Immature natural killer cell (primary cell): Measurements from ENCODE around the gene NXNL2. TPM values are rescaled to one million over a fixed set of nuclear protein-coding genes. Genes with fewer than 3 reads are reported as not detected.

Experiments used
- DNase-seq, 3 donors: peaks; one replicate each; pipeline ENCODE4 v3.0.0; 2022; ENCODE audit warnings: mixed read lengths in 1 of 3
- H3K27ac Mint-ChIP-seq, 6 donors: one replicate each; pipeline ENCODE4 v1.8.0; 2020; ENCODE audit warnings: mixed read lengths in 6 of 6, mild to moderate bottlenecking in 5 of 6, inconsistent platforms in 4 of 6, moderate library complexity in 3 of 6
- H3K27me3 Mint-ChIP-seq, 3 donors: one replicate each; pipeline ENCODE4 v1.8.0; 2020 to 2021; ENCODE audit warnings: low read depth in 3 of 3, mild to moderate bottlenecking in 3 of 3, mixed read lengths in 3 of 3, moderate library complexity in 3 of 3, inconsistent platforms in 1 of 3
- H3K36me3 Mint-ChIP-seq, 3 donors: one replicate each; pipeline ENCODE4 v1.8.0; 2020; ENCODE audit warnings: mixed read lengths in 3 of 3, inconsistent platforms in 2 of 3, mild to moderate bottlenecking in 2 of 3
- H3K4me1 Mint-ChIP-seq, 2 donors: one replicate each; pipeline ENCODE4 v1.8.0; 2020; ENCODE audit warnings: inconsistent platforms in 2 of 2, mild to moderate bottlenecking in 2 of 2, mixed read lengths in 2 of 2, moderate library complexity in 1 of 2
- H3K4me3 Mint-ChIP-seq, 5 donors: one replicate each; pipeline ENCODE4 v1.8.0; 2020; ENCODE audit warnings: mild to moderate bottlenecking in 5 of 5, mixed read lengths in 5 of 5, inconsistent platforms in 3 of 5, moderate library complexity in 3 of 5
- H3K9me3 Mint-ChIP-seq, 6 donors: one replicate each; pipeline ENCODE4 v1.8.0; 2020; ENCODE audit warnings: mild to moderate bottlenecking in 6 of 6, mixed read lengths in 6 of 6, inconsistent platforms in 4 of 6, moderate library complexity in 3 of 6
- polyA plus RNA-seq, 3 donors: library from polyadenylated mRNA; unstranded; fragments of 300-500 nt; fragmentation: Illumina TruSeq; gene quantifications; one replicate each; pipeline ENCODE4 v1.2.3, GENCODE V29; 2021

Gene NXNL2
- polyA plus RNA-seq: not detected

DNA sequence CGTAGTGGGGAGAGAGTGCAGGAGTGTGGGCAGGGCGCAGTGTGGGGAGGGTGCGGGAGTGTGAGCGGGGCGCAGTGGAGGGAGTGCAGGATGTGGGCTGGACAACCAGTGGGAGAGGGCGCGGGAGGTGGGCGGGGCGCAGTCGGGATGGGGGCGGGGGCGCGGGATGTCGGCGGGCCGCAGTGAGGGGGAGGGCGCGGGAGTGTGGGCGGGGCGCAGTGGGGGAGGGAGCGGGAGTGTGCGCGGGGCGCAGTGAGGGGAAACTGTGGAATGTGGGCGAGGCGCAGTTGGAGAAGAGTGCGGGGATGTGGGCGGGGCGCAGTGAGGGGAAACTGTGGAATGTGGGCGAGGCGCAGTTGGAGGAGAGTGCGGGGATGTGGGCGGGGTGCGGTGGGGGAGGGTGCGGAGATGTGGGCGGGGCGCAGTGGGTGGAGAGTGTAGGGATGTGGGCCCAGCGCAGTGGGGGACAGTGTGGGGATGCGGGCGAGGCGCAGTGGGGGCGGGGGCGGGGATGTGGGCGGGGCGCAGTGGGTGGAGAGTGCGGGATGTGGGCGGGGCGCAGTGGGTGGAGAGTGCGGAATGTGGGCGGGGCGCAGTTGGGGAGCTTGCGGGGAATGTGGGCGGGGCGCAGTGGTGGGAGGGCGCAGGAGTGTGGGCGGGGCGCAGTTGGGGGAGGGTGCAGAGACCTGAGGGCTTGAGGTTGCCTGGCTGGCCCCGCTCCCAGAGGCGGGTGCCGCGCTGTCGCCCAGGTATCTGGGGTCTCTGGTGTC is at the start of gene NXNL2:
Gene NXNL2, plus strand, starts transcription at position 723 of the 770 bp plus-strand sequence. CDS start 257 bp downstream, outside the sequence.
- peak within 1 kb of the TSS; percentile 63 to 78 (median 77) for H3K4me3 Mint-ChIP-seq
- peaks cover 21% of the 10 kb centered on the region in 2 donors for H3K4me1 Mint-ChIP-seq
- no peaks in the 10 kb centered on the region for H3K9me3 Mint-ChIP-seq
- DNase-seq: peak; percentile 13 to 40 (median 23)
- peaks cover 3 to 18% (median 15%) of the 10 kb centered on the region in 3 donors for H3K27me3 Mint-ChIP-seq
- H3K36me3 Mint-ChIP-seq: no peaks in the 10 kb centered on the region
- no peak within 1 kb of the TSS for H3K27ac Mint-ChIP-seq

DNA sequence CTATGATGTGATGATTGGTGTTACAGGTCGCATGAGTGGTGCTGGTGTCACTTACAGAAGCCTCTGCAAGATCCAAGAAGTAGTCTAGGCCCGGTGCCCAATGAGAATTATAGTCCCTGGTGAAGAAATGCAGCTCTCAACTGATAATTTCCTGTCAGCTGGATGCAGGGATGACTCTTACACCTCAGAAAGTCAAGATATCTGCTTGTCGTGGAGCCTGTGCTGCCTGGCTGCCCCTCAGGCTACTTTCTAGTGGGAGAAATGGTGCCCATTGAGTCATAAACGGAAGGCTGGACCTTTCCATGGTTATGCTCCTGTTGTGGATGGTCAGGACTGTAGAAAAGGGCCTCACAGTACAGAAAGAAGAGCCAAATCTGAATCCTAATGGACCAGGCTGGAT is 46.8 kb upstream of the NXNL2 start:
- H3K4me3 Mint-ChIP-seq: no peak overlapping the region

DNA sequence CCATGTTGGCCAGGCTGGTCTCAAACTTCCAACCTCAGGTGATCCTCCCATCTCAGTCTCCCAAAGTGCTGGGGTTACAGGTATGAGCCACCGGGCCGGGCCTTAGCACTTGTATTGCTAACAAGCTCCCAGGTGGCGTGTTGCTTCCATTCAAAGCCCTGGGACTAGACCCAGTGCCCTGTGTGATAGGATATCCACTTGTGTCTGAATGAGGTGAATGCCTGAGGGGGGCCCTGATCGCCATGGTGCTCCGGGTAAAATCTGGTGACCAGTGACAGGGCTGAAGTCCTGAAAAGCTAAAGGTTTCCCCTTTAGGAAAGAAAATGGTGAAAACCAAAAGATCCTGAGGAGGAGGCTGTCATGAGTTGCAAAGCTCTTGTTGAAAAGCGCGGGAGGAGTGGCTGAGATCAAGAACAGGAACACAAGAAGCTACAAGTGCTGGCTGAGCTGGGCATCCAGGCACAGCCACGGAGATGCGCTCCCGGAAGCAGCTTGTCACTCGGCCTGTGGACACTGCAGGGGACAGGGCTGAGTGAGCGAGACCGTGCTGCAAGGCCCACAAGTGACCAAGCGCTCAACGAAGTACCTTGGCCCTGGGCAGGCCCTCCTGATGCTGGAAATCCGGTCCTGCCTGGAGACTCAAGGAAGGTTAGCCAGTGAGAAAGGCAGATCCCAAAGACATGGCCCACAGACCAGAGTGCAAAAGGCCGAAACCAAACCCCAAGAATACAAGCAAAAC is 39.8 kb upstream of the NXNL2 start:
- no peaks in the 10 kb centered on the region for H3K4me1 Mint-ChIP-seq
- H3K27me3 Mint-ChIP-seq: peaks cover 2% of the 10 kb centered on the region in 3 donors
- no peak overlapping the region for H3K4me3 Mint-ChIP-seq
- no peaks in the 10 kb centered on the region for H3K36me3 Mint-ChIP-seq
- DNase-seq: no peak
- no peaks in the 10 kb centered on the region for H3K9me3 Mint-ChIP-seq
- H3K27ac Mint-ChIP-seq: no peak overlapping the region

More for the DNA sequence above, 46.8 kb upstream of the NXNL2 start:
- Mint-ChIP-seq H3K27me3 (peaks cover 0 to 2% (median 0%) of the 10 kb centered on the region in 3 donors), H3K36me3 (peaks cover 3 to 13% (median 7%) of the 10 kb centered on the region in 3 donors), H3K4me1 (no peaks in the 10 kb centered on the region), H3K27ac (no peak overlapping the region), H3K9me3 (no peaks in the 10 kb centered on the region)
- no peak for DNase-seq

DNA sequence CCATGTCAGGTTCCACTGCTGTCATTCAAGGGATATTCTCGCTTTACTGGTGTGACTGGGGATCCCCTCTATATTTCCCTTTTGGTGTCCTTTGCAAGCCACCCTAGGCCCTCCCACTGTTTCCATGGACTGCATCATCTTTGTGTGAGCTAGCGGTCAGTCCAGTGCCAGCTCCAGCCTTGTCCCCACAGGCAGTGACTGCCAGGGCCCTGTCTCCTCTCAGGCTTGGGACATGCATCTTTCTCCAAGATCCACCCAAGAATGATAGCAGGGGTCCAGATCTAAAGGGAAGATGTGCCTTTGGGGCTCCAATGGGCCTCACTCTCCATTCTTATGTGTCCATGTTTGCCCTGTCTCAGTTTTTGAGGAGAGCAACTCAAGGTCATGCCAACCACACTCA is 37.8 kb upstream of the NXNL2 start:
- DNase-seq: no peak
- H3K4me1 Mint-ChIP-seq: no peaks in the 10 kb centered on the region
- H3K4me3 Mint-ChIP-seq: no peak overlapping the region
- no peak overlapping the region for H3K27ac Mint-ChIP-seq
- H3K36me3 Mint-ChIP-seq: no peaks in the 10 kb centered on the region
- no peaks in the 10 kb centered on the region for H3K9me3 Mint-ChIP-seq
- H3K27me3 Mint-ChIP-seq: peaks cover 0 to 2% (median 2%) of the 10 kb centered on the region in 3 donors

DNA sequence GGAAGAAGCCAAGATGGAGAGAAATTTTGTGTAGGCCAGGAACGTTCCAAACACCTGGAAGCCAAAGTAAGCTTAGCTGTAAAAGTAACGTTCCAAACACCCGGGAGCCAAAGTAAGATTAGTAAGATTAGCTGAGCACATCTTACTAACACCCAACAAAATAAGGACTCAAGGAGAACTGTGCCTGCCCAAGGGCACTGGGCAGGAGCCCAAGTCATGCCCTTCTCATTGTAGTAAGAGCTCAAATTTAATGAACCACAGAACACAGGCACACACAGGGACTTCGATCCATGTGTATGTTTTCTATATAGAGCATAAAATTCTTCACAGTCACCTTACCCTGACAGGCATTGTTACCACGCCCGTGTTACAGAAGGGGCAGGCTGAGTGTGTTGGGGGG is 36.1 kb upstream of the NXNL2 start:
- Mint-ChIP-seq H3K9me3 (no peaks in the 10 kb centered on the region), H3K4me3 (no peak overlapping the region), H3K27me3 (peaks cover 2 to 3% (median 2%) of the 10 kb centered on the region in 3 donors), H3K4me1 (no peaks in the 10 kb centered on the region), H3K27ac (no peak overlapping the region), H3K36me3 (no peaks in the 10 kb centered on the region)
- no peak for DNase-seq

DNA sequence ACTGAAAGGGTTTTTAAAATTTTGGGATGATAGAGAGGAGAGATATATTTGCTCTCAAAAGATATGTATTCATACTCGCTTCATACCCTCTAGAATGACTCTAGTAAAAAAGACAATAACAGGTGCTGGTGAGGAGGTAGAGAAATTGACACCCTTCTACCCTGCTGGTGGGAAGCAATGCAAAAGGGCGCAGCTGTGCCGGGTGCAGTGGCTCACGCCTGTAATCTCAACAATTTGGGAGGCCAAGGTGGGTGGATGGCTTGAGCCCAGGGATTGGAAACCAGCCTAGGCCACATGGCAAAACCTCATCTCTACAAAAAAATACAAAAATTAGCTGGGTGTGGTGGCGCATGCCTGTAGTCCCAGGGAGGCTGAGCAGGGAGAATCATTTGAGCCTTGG is 33.9 kb upstream of the NXNL2 start:
- H3K4me3 Mint-ChIP-seq: no peak overlapping the region
- peaks cover 0 to 3% (median 3%) of the 10 kb centered on the region in 3 donors for H3K27me3 Mint-ChIP-seq
- no peaks in the 10 kb centered on the region for H3K36me3 Mint-ChIP-seq
- DNase-seq: no peak
- H3K27ac Mint-ChIP-seq: no peak overlapping the region
- H3K9me3 Mint-ChIP-seq: no peaks in the 10 kb centered on the region
- peaks cover 2 to 7% of the 10 kb centered on the region in 2 donors for H3K4me1 Mint-ChIP-seq

DNA sequence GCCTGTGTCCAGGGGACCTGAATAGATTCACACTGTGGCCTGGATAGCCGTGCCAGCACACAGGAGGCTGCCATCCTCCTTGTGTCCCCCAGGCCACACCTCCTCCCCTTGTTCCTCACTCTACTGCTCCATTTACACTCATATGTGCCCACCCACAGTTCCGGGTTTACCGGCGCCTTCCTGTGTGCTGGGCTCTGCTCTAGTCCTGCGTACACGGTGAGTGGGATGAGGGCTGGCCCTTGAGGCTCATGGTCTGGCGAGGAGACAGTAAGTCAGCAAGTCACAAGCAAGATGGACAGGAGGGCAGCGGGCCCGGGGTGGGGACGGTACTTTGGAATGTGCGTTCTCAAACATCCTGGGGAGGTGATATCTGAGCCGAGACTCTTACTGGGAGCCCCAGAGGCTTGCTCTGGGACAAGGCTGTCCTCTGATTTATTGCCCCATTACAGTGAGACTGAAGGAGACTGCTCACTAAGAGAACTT is 32.4 kb upstream of the NXNL2 start:
- H3K4me1 Mint-ChIP-seq: peaks cover 2 to 7% of the 10 kb centered on the region in 2 donors
- H3K4me3 Mint-ChIP-seq: no peak overlapping the region
- no peaks in the 10 kb centered on the region for H3K36me3 Mint-ChIP-seq

DNA sequence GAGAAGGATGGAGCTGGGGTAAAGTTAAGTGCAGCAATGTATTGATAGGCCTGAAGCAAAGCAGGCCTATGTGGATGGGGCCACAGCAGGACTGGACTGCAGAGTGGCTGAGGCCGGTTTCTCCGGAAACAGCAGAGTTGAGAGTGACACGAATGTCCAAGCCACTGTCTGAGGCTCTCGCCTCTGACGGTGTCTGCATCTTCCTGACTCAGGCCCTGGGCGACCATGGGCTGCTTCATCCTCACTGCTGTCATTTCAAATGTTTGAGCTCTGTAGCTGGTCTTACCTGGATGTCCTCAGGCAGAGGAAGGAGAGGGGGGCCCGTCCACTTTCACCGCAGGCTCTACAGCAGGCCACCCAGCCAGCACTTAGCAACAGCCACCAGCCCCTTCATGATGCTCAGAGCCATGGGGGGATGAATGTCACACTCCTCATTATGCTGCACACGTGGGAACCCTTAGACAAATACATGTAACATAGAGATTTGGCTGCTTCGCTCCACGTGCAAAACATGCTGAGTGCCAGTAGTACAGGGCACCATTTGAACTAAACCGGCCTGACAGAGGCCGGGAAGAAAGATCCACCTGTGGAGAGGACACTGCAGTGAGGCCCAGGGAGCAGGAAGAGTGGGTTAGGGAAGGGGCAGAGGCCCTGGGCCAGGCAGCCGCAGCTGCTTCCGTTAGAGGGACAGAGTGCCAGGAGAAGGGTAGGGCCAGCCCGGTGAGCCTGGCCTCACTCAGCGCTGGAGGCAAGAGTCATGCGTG is 31.7 kb upstream of the NXNL2 start:
- Mint-ChIP-seq H3K4me3 (no peak overlapping the region), H3K4me1 (peaks cover 2 to 7% of the 10 kb centered on the region in 2 donors), H3K9me3 (no peaks in the 10 kb centered on the region), H3K27ac (no peak overlapping the region), H3K27me3 (peaks cover 0 to 4% (median 3%) of the 10 kb centered on the region in 3 donors), H3K36me3 (no peaks in the 10 kb centered on the region)
- no peak for DNase-seq

More for the DNA sequence above, 32.4 kb upstream of the NXNL2 start:
- H3K27ac Mint-ChIP-seq: no peak overlapping the region
- H3K27me3 Mint-ChIP-seq: peaks cover 0 to 4% (median 3%) of the 10 kb centered on the region in 3 donors
- no peak for DNase-seq
- H3K9me3 Mint-ChIP-seq: no peaks in the 10 kb centered on the region

DNA sequence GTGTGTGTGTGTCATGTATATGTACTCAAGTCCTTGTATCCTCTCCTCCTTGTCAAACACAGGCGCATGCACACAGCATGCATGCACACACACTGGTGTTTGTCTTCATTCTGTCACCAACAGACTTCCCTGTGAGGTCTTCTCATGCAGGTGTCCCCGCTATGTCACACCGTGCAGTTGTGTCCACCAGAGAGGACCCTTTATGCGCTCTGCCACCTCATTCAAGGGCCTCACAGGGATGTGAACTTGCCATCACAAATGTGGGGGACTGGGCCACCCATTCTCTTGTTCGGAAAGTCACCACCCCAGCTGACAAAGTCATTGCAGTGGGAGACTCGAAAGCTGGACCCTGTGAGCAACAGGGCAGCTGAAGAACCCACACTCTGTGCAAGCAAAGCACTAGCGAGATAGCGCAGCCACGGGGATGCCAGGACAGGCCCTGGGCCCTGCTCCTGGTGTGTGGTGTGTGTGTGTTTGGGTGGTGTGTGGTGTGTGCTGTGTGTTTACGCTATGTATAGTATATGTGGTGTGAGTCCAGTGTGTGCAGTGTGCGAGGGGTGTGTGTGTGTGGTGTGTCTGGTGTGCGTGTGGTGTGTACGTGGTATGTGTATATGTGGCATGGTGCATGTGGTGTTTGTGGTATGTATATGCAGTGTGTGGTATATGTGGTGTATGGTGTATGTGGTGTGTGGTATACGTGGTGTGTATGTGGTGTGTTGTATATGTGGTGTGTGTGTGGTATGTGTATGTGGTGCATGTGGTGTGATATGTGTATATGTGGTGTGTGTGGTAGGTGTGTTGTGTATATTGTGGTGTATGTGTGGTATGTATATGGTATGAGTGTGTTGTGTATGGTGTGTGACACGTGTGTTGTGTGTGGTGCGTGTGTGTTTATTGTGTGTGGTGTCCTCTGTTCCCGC is 30.9 kb upstream of the NXNL2 start:
- Mint-ChIP-seq H3K4me1 (peaks cover 2 to 7% of the 10 kb centered on the region in 2 donors), H3K27ac (peak overlapping the region in 3 of 6 donors; percentile 1 to 64 (median 47)), H3K27me3 (peaks cover 0 to 4% (median 3%) of the 10 kb centered on the region in 3 donors), H3K4me3 (peak overlapping the region in 1 of 5 donors; percentile 6), H3K9me3 (peaks cover 0 to 3% (median 0%) of the 10 kb centered on the region in 6 donors), H3K36me3 (no peaks in the 10 kb centered on the region)
- DNase-seq: no peak

DNA sequence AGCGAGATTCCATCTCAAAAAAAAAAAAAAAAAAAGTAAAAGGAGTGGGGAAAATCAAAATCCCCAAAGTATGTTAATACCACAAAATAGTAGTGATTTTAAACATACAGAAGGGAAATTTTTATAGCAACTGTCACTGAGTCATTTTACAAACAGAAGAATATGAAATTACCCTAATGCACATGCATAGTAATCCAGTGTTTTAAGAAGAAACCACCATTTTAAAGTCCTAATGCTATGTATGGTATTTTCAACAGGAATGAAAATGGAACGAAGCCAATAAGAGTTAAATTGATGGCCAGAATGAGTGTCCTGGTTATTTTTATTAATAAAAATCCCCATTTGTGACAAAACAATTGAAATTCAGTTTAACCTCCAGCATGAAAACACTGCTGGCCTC is 26.7 kb upstream of the NXNL2 start:
- peaks cover 3 to 8% (median 4%) of the 10 kb centered on the region in 3 donors for H3K27me3 Mint-ChIP-seq
- H3K4me3 Mint-ChIP-seq: no peak overlapping the region
- no peak overlapping the region for H3K27ac Mint-ChIP-seq
- no peaks in the 10 kb centered on the region for H3K36me3 Mint-ChIP-seq
- H3K4me1 Mint-ChIP-seq: peaks cover 2 to 7% of the 10 kb centered on the region in 2 donors
- DNase-seq: no peak
- H3K9me3 Mint-ChIP-seq: peaks cover 0 to 3% (median 0%) of the 10 kb centered on the region in 6 donors

DNA sequence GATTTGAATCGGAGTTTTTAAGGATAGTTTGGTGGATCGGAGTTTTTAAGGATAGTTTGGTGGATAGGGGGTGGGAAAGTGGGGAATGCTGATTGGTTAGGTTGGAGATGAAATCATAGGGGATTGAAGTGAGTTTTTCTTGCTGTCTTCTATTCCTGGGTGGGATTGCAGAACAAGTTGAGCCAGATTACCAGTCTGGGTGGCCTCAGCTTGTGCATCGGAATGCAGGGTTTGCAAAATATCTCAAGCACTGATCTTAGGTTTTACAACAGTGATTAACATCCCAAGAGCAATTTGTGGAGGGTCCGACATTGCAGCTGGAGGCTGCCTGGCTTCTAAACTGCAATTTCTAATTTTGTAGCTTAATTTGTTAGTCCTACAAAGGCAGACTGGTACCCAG is 23.1 kb upstream of the NXNL2 start:
- H3K27me3 Mint-ChIP-seq: peaks cover 5 to 11% (median 9%) of the 10 kb centered on the region in 3 donors
- no peaks in the 10 kb centered on the region for H3K4me1 Mint-ChIP-seq
- peaks cover 0 to 3% (median 0%) of the 10 kb centered on the region in 6 donors for H3K9me3 Mint-ChIP-seq
- no peak overlapping the region for H3K27ac Mint-ChIP-seq
- H3K36me3 Mint-ChIP-seq: no peaks in the 10 kb centered on the region
- DNase-seq: no peak
- H3K4me3 Mint-ChIP-seq: no peak overlapping the region

DNA sequence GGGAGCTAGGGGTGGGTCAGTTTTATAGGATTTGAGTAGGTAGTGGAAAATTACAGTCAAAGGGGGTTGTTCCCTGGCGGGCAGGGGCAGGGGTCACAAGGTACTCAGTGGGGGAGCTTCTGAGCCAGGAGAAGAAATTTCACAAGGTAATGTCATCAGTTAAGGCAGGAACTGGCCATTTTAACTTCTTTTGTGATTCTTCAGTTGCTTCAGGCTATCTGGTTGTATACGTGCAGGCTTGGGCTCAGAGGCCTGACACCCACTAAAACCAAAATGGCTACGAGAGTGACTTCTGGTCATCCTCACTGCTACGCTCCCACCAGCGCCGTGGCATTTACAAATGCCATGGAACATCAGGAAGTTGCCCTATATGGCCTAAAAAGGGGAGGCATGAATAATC is 20.7 kb upstream of the NXNL2 start:
- H3K27me3 Mint-ChIP-seq: peaks cover 5 to 11% (median 7%) of the 10 kb centered on the region in 3 donors
- peaks cover 0 to 3% (median 0%) of the 10 kb centered on the region in 6 donors for H3K9me3 Mint-ChIP-seq
- H3K4me1 Mint-ChIP-seq: no peaks in the 10 kb centered on the region
- no peaks in the 10 kb centered on the region for H3K36me3 Mint-ChIP-seq
- no peak overlapping the region for H3K4me3 Mint-ChIP-seq
- H3K27ac Mint-ChIP-seq: no peak overlapping the region
- no peak for DNase-seq

DNA sequence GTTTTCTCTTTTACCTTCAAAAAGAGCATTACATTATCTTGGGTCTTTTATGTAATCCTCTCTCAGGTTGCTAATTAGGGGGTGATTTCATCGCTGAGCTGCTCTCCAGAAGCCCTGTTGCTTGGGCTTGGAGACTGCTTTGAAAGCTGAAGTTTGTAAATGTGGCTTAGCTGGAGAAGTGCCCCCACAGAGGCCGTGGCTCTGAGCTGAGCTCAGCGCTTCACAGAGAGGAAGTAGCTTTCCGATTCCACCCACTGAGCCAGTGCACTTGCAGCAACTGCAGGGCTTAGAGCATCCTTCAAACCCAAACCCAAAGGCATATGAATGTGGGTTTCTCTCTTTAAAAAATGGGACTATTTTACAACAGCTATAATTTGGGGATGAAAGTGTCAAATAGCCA is 13.7 kb upstream of the NXNL2 start:
- H3K9me3 Mint-ChIP-seq: peaks cover 0 to 3% (median 0%) of the 10 kb centered on the region in 6 donors
- H3K27me3 Mint-ChIP-seq: peaks cover 1 to 8% (median 5%) of the 10 kb centered on the region in 3 donors
- H3K36me3 Mint-ChIP-seq: no peaks in the 10 kb centered on the region
- no peaks in the 10 kb centered on the region for H3K4me1 Mint-ChIP-seq
- no peak overlapping the region for H3K4me3 Mint-ChIP-seq
- DNase-seq: no peak
- H3K27ac Mint-ChIP-seq: no peak overlapping the region
